GM23338 (cell line): Measurements from ENCODE around the gene FXN. TPM values are rescaled to one million over a fixed set of nuclear protein-coding genes. Genes with fewer than 3 reads are reported as not detected.

Source experiments
- ATAC-seq: fragments of 200-7000 bp; cut with Tn5 transposase; 3 replicates; pipeline ENCODE4 v1.9.1; 2020
- DNase-seq: peaks from one replicate; pipeline ENCODE4 v3.0.0-alpha.2; 2015; ENCODE audit warnings: low spot score
- H2AFZ ChIP-seq: fragments of 200-600 bp; sonication (generic); 2 replicates; pipeline ENCODE4 v1.8.0; 2016; ENCODE audit warnings: antibody characterized with exemption, mild to moderate bottlenecking, moderate library complexity
- H3F3A ChIP-seq: fragments of 200-600 bp; sonication (generic); replicated peaks from 2 replicates; pipeline ENCODE4 v1.8.0; 2017; ENCODE audit warnings: antibody characterized with exemption, mixed run types, low read depth
- H3K27ac ChIP-seq: fragments of 200-600 bp; sonication (generic); 2 replicates; pipeline ENCODE4 v1.6.1; 2016; ENCODE audit warnings: low read depth
- H3K27me3 ChIP-seq: fragments of 200-600 bp; sonication (generic); 2 replicates; pipeline ENCODE4 v1.8.0; 2016; ENCODE audit warnings: mild to moderate bottlenecking, mixed run types, moderate library complexity; ENCODE audit not compliant: insufficient read depth
- H3K36me3 ChIP-seq: fragments of 200-600 bp; sonication (generic); 2 replicates; pipeline ENCODE4 v1.8.0; 2016; ENCODE audit warnings: mild to moderate bottlenecking; ENCODE audit not compliant: insufficient read depth
- H3K4me1 ChIP-seq: fragments of 200-600 bp; sonication (generic); 2 replicates; pipeline ENCODE4 v1.8.0; 2016; ENCODE audit warnings: mild to moderate bottlenecking, moderate library complexity; ENCODE audit not compliant: insufficient read depth
- H3K4me2 ChIP-seq: fragments of 200-600 bp; sonication (generic); 2 replicates; pipeline ENCODE4 v1.7.1; 2017; ENCODE audit warnings: mixed run types
- H3K4me3 ChIP-seq: fragments of 200-600 bp; sonication (generic); 2 replicates; pipeline ENCODE4 v1.6.1; 2016; ENCODE audit warnings: mixed run types
- H3K79me2 ChIP-seq: fragments of 200-600 bp; sonication (generic); replicated peaks from 2 replicates; pipeline ENCODE4 v1.8.0; 2017; ENCODE audit warnings: mild to moderate bottlenecking; ENCODE audit not compliant: insufficient read depth
- H3K9me2 ChIP-seq: fragments of 200-600 bp; sonication (generic); 2 replicates; pipeline ENCODE4 v1.8.0; 2017; ENCODE audit not compliant: insufficient read depth
- H4K20me1 ChIP-seq: fragments of 200-600 bp; sonication (generic); replicated peaks from 2 replicates; pipeline ENCODE4 v1.8.0; 2017; ENCODE audit warnings: mild to moderate bottlenecking; ENCODE audit not compliant: insufficient read depth
- H3K27ac Mint-ChIP-seq: 2 replicates; pipeline ENCODE4 v1.8.0; 2020; ENCODE audit warnings: inconsistent platforms, mild to moderate bottlenecking, moderate library complexity, mixed read lengths
- H3K27me3 Mint-ChIP-seq: 3 replicates; pipeline ENCODE4 v1.8.0; 2022; ENCODE audit warnings: low read depth, mild to moderate bottlenecking, moderate library complexity, mixed read lengths, inconsistent platforms; ENCODE audit not compliant: insufficient read depth, poor library complexity
- H3K36me3 Mint-ChIP-seq: 3 replicates; pipeline ENCODE4 v1.8.0; 2021; ENCODE audit warnings: low read depth, mild to moderate bottlenecking, inconsistent platforms, moderate library complexity, mixed read lengths
- H3K4me1 Mint-ChIP-seq: 3 replicates; pipeline ENCODE4 v1.8.0; 2020; ENCODE audit warnings: mild to moderate bottlenecking, inconsistent platforms, mixed read lengths
- H3K4me3 Mint-ChIP-seq: 3 replicates; pipeline ENCODE4 v1.8.0; 2021; ENCODE audit warnings: moderate library complexity, mild to moderate bottlenecking, inconsistent platforms, mixed read lengths
- H3K9me3 Mint-ChIP-seq: 3 replicates; pipeline ENCODE4 v1.8.0; 2020; ENCODE audit warnings: moderate library complexity, mild to moderate bottlenecking, inconsistent platforms, mixed read lengths
- CREB1 ChIP-seq: fragments of 250-450 bp; sonication (Bioruptor Pico); IDR thresholded peaks from 2 replicates; pipeline ENCODE4 v1.5.0; 2020; ENCODE audit warnings: low read depth, mild to moderate bottlenecking, moderate library complexity
- CTCF ChIP-seq, 2 experiments: fragments of 200-600 bp in 1 of 2; sonication (generic) in 1 of 2; conservative IDR thresholded peaks; 2 replicates each; pipeline versions ENCODE4 v1.5.1 to v1.6.1; 2016 to 2017; ENCODE audit warnings: antibody characterized with exemption in 2 of 2, low read depth in 2 of 2, mild to moderate bottlenecking in 2 of 2, moderate library complexity in 1 of 2
- ETS1 ChIP-seq: IDR thresholded peaks from 2 replicates; pipeline ENCODE4 v1.6.1; 2016; ENCODE audit warnings: antibody characterized with exemption
- EZH2 ChIP-seq: fragments of 200-600 bp; sonication (generic); IDR thresholded peaks from one replicate; pipeline ENCODE4 v1.8.0; 2017; ENCODE audit warnings: antibody characterized with exemption, mild to moderate bottlenecking, low read depth; ENCODE audit not compliant: unreplicated experiment
- JUNB ChIP-seq: IDR thresholded peaks from one replicate; pipeline ENCODE4 v1.6.1; 2016; ENCODE audit warnings: antibody characterized with exemption; ENCODE audit not compliant: unreplicated experiment
- NANOG ChIP-seq: IDR thresholded peaks from 2 replicates; pipeline ENCODE4 v1.6.1; 2016; ENCODE audit warnings: antibody characterized with exemption, borderline replicate concordance
- POLR2AphosphoS5 ChIP-seq: IDR thresholded peaks from 2 replicates; pipeline ENCODE4 v1.6.1; 2016; ENCODE audit warnings: antibody characterized with exemption, low read depth
- REST ChIP-seq: IDR thresholded peaks from one replicate; pipeline ENCODE4 v1.6.1; 2018; ENCODE audit warnings: antibody characterized with exemption; ENCODE audit not compliant: unreplicated experiment
- STAT1 ChIP-seq: IDR thresholded peaks from one replicate; pipeline ENCODE4 v1.6.1; 2016; ENCODE audit warnings: antibody characterized with exemption; ENCODE audit not compliant: unreplicated experiment
- ZNF114 ChIP-seq: fragments of 250-450 bp; sonication (Bioruptor Pico); IDR thresholded peaks from 2 replicates; pipeline ENCODE4 v1.5.0; 2020; ENCODE audit warnings: mild to moderate bottlenecking, moderate library complexity
- ZNF331 ChIP-seq: fragments of 250-450 bp; sonication (Bioruptor Pico); IDR thresholded peaks from 2 replicates; pipeline ENCODE4 v1.5.0; 2020; ENCODE audit warnings: low read depth, mild to moderate bottlenecking, moderate library complexity
- polyA plus RNA-seq: library from polyadenylated mRNA; unstranded; fragments of >200 nt; fragmentation: Nextera tagmentation; extraction: Ambion mirVana; gene quantifications from 2 replicates; pipeline ENCODE4 v1.2.1, GENCODE V29; 2016
- total RNA-seq: library from RNA; depleted of rRNA; stranded (reverse); fragments of >200 nt; shearing (Covaris generic); gene quantifications from 2 replicates; pipeline ENCODE4 v1.2.3, GENCODE V29; 2014

FXN gene
- total and polyA plus RNA-seq, 2 experiments from 2014 or later, result 26.1 to 66.4 TPM

GRCh38 chr9:69054989-69055388 lies 19.4 kb downstream of the FXN start (continued):
- TF ChIP-seq EZH2, result no peak
- no peak for TF ChIP-seq STAT1
- TF ChIP-seq JUNB, result no peak

DNA sequence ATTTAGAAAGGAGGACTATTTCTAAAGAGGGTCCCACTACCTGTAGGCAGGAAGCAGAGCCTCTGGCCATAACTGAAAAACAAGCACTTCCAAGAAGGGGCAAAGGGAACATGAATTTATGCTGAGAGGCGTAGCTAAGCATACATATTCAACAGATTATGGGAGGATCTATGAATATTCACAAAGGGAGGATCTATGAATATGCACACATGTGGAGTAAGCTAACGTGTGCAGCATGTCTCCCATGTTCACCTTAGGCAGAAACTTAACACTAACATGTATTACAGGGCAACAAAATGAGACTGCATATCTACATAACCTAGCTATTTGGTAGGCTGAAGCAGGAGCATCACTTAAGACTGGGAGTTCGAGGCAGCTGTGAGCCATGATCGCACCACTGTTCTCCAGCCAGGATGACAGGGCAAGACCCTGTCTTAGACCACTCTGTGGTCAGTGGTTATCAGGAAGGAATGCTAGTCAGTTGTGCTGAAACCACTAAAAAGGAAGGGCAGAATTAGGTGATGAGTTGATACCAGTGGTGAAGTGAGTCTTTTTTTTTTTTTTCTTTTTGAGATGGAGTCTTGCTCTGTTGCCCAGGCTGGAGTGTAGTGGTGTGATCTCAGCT lies 20.8 kb downstream of the FXN start:
- H3K27me3 ChIP-seq, result no peaks in the 10 kb centered on the region
- TF ChIP-seq ETS1, result no peak
- TF ChIP-seq CREB1 (CRISPR knock-in tag), result no peak
- no peak for TF ChIP-seq CTCF (conservative IDR thresholded peaks at IDR 0.05; ENCODE audit: low read depth in 2 of 2)
- no peak for TF ChIP-seq NANOG
- TF ChIP-seq ZNF114 (CRISPR knock-in tag), result no peak
- H3K4me2 ChIP-seq, result no peak overlapping the region
- no peaks in the 10 kb centered on the region for H3K79me2 ChIP-seq
- no peaks in the 10 kb centered on the region for H3K9me2 ChIP-seq
- no peaks in the 10 kb centered on the region for H4K20me1 ChIP-seq
- DNase-seq (no peak), ATAC-seq (no peak)
- H3K4me3 ChIP-seq, result no peak overlapping the region
- peaks cover 4% of the 10 kb centered on the region; the same call in 1 of the 2 replicates for H3K36me3 ChIP-seq
- Mint-ChIP-seq H3K36me3 (peaks cover 44% of the 10 kb centered on the region), H3K9me3 (no peaks in the 10 kb centered on the region), H3K27me3 (peaks cover 6% of the 10 kb centered on the region), H3K4me3 (no peak overlapping the region), H3K27ac (peak overlapping the region; percentile 80; the same call in 1 of the 2 replicates), H3K4me1 (peaks cover 15% of the 10 kb centered on the region)
- H3K4me1 ChIP-seq, result peaks cover 7% of the 10 kb centered on the region
- peaks cover 6% of the 10 kb centered on the region; the same call in 1 of the 2 replicates for H3F3A ChIP-seq
- no peak overlapping the region for H3K27ac ChIP-seq
- H2AFZ ChIP-seq, result no peak overlapping the region

DNA sequence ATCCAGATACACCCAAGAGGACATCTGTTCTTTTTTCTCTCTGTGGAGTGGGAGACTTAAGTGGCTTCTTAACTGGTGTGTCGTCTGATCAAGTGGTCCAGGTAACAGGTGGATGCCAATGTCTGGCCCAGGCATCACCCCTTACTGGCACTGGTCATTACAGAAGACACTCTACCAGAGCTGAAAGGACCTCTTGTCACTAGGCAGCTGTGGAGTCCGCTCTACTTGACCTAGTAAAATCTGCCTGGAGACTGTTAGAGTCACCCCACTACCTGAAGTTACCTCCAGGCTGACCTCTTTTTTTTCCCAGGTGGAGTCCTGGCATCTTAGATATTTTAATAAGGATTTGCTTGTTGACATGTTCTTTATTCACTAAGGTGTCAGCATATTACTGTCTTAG lies 22.5 kb downstream of the FXN start:
- H3K4me1 ChIP-seq, result peaks cover 7% of the 10 kb centered on the region
- no peaks in the 10 kb centered on the region for H4K20me1 ChIP-seq
- peaks cover 5% of the 10 kb centered on the region for H3K27me3 Mint-ChIP-seq
- H3K9me3 Mint-ChIP-seq, result no peaks in the 10 kb centered on the region
- no peak overlapping the region for H3K4me2 ChIP-seq
- no peak for ATAC-seq
- peaks cover 8% of the 10 kb centered on the region; the same call in 1 of the 2 replicates for H3K79me2 ChIP-seq
- no peaks in the 10 kb centered on the region for H3K27me3 ChIP-seq
- H3K4me3 Mint-ChIP-seq, result no peak overlapping the region
- peaks cover 10% of the 10 kb centered on the region; the same call in 1 of the 2 replicates for H3F3A ChIP-seq
- no peak overlapping the region for H3K27ac ChIP-seq
- no peak overlapping the region for H3K4me3 ChIP-seq
- H3K9me2 ChIP-seq, result no peaks in the 10 kb centered on the region
- H3K36me3 ChIP-seq, result peaks cover 4% of the 10 kb centered on the region; the same call in 1 of the 2 replicates
- H2AFZ ChIP-seq, result no peak overlapping the region
- H3K36me3 Mint-ChIP-seq, result peaks cover 49% of the 10 kb centered on the region
- peaks cover 15% of the 10 kb centered on the region for H3K4me1 Mint-ChIP-seq
- DNase-seq, result no peak
- no peak overlapping the region for H3K27ac Mint-ChIP-seq
- no peak for TF ChIP-seq JUNB
- TF ChIP-seq ZNF331 (CRISPR knock-in tag), result no peak
- TF ChIP-seq POLR2AphosphoS5, result no peak
- TF ChIP-seq REST, result no peak
- no peak for TF ChIP-seq STAT1
- no peak for TF ChIP-seq CTCF (conservative IDR thresholded peaks at IDR 0.05; ENCODE audit: low read depth in 2 of 2)
- TF ChIP-seq CREB1 (CRISPR knock-in tag), result no peak
- TF ChIP-seq ETS1, result no peak
- TF ChIP-seq ZNF114 (CRISPR knock-in tag), result no peak
- no peak for TF ChIP-seq NANOG
- TF ChIP-seq EZH2, result no peak
